ENCODE measurements around the gene ABCC6. TPM values are rescaled to one million over a fixed set of nuclear protein-coding genes. Genes with fewer than 3 reads are reported as not detected.

Gene ABCC6
- total and polyA plus RNA-seq, 2 of the 4 experiments (the other 2 are of a cell fraction), result 0.36 to 1.3 TPM

- H2BK120ac ChIP-seq (ENCODE audit: low read depth, low read length), result no peak overlapping the region
- H3K79me1 ChIP-seq (ENCODE audit: low read depth in 1 of 2, low read length in 2 of 2), result no peaks in the 10 kb centered on the region
- H3K4me2 ChIP-seq (ENCODE audit: low read depth, low read length), result no peak overlapping the region
- no peak overlapping the region for H4K5ac ChIP-seq (ENCODE audit: low read depth, low read length)
- H3K27me3 ChIP-seq (ENCODE audit: control insufficient read depth, insufficient read depth, low read length), result peaks cover 4% of the 10 kb centered on the region
- H3K9me3 ChIP-seq (ENCODE audit: control insufficient read depth, insufficient read depth, low read length), result no peaks in the 10 kb centered on the region
- intact Hi-C loops (cut with micrococcal nuclease) (loop anchor here (5.0 to 10.0 kb wide), 2 partner anchors 419 to 487 kb away; no protein-coding TSS in a partner anchor), in situ Hi-C loops (cut with MboI; ENCODE audit: low sequenced_read_pairs) (loop anchor here (10.0 kb wide), 1 partner anchor 427 kb away; no protein-coding TSS in a partner anchor), dilution Hi-C loops (cut with HindIII; ENCODE audit: low sequenced_read_pairs, unreplicated experiment) (no loop called here)
- peak overlapping the region; percentile 24 for H2AK9ac ChIP-seq (replicated peaks; ENCODE audit: low read depth, low read length, poor library complexity)
- no peak overlapping the region for H2BK5ac ChIP-seq (ENCODE audit: low read depth, low read length, poor library complexity, severe bottlenecking)
- TF ChIP-seq SMC3 (IDR thresholded peaks at IDR 0.05; ENCODE audit: low read depth, low read length), result no peak
- no peak for TF ChIP-seq NFE2L2 (IDR thresholded peaks at IDR 0.05; ENCODE audit: low read depth, low read length)
- no peak for TF ChIP-seq CEBPB (IDR thresholded peaks at IDR 0.05; ENCODE audit: low read depth, low read length)
- TF ChIP-seq FOS (IDR thresholded peaks at IDR 0.05; ENCODE audit: low read depth, low read length), result no peak
- no peak for TF ChIP-seq MXI1 (IDR thresholded peaks at IDR 0.05; ENCODE audit: borderline replicate concordance, low read depth, low read length)
- no peak for TF ChIP-seq MAFK (IDR thresholded peaks at IDR 0.05; ENCODE audit: low read depth, low read length)
- TF ChIP-seq MAZ (IDR thresholded peaks at IDR 0.05; ENCODE audit: borderline replicate concordance, low read depth, low read length), result no peak
- TF ChIP-seq RFX5 (IDR thresholded peaks at IDR 0.05; ENCODE audit: low read depth, low read length), result no peak
- no peak for TF ChIP-seq POLR2A (IDR thresholded peaks at IDR 0.05; ENCODE audit: low read depth, low read length)
- TF ChIP-seq RCOR1 (IDR thresholded peaks at IDR 0.05; ENCODE audit: insufficient replicate concordance, low read length), result no peak
- no peak for TF ChIP-seq CHD1 (IDR thresholded peaks at IDR 0.05; ENCODE audit: low read depth, low read length)
- TF ChIP-seq ELK1 (IDR thresholded peaks at IDR 0.05; ENCODE audit: borderline replicate concordance, low read depth, low read length), result no peak
- no peak for TF ChIP-seq BHLHE40 (IDR thresholded peaks at IDR 0.05; ENCODE audit: low read depth, low read length)
- TF ChIP-seq USF2 (IDR thresholded peaks at IDR 0.05; ENCODE audit: low read depth, low read length), result no peak
- H3K4me1 ChIP-seq (ENCODE audit: control insufficient read depth, insufficient read depth, low read length), result no peaks in the 10 kb centered on the region
- no TSS peak for BruUV-seq (replicated peaks)
- no peak overlapping the region for H3K23ac ChIP-seq (ENCODE audit: low read depth, low read length)
- H3K36me3 ChIP-seq (ENCODE audit: control insufficient read depth, insufficient read depth, low read length), result no peaks in the 10 kb centered on the region; the same call in none of the 2 replicates
- no peak overlapping the region for H3K9ac ChIP-seq (ENCODE audit: low read depth, low read length)
- WGBS, 2 experiments (ENCODE audit: extremely low coverage in 2 of 2, insufficient read length in 1 of 2), result 50 to 83% methylated on average over 2 to 7 of the region's 8 CpGs
- peak overlapping the region; percentile 51 for H2AFZ ChIP-seq (replicated peaks; ENCODE audit: low read length, poor library complexity)
- ChIA-PET CTCF (interaction anchor here (0.7 kb wide), 1 partner anchor 495 kb away, joined by 4 read pairs; no protein-coding TSS in a partner anchor), POLR2A (ENCODE audit: unreplicated experiment) (no interaction called here)
- no peaks in the 10 kb centered on the region for H3K9me1 ChIP-seq (ENCODE audit: insufficient read depth, low read length)
- H3K56ac ChIP-seq (ENCODE audit: extremely low read depth, insufficient read depth, low read length), result no peak overlapping the region
- ATAC-seq (ENCODE audit: low read depth), result no peak
- no peak overlapping the region for H2AK5ac ChIP-seq (ENCODE audit: low read depth, low read length)
- no peak overlapping the region for H2BK20ac ChIP-seq (ENCODE audit: low read depth, low read length)
- no peak for DNase-seq
- H4K20me1 ChIP-seq (ENCODE audit: insufficient read depth, low read length), result no peaks in the 10 kb centered on the region
- H4K91ac ChIP-seq (ENCODE audit: insufficient read depth, low read depth, low read length), result no peak overlapping the region
- H2BK15ac ChIP-seq (ENCODE audit: low read depth, low read length), result no peak overlapping the region
- no peak overlapping the region for H3K27ac ChIP-seq (ENCODE audit: insufficient read depth, low read length)
- no peak overlapping the region for H3K4me3 ChIP-seq (ENCODE audit: insufficient read depth, low read depth, low read length)
- H4K8ac ChIP-seq (ENCODE audit: low read depth in 2 of 2, low read length in 2 of 2), result no peak overlapping the region
- no peak overlapping the region for H3K18ac ChIP-seq (ENCODE audit: low read depth, low read length)
- no peak overlapping the region for H3K14ac ChIP-seq (replicated peaks; ENCODE audit: low read depth, low read length)
- no peak overlapping the region for H3K4ac ChIP-seq (ENCODE audit: low read depth, low read length)
Measured at GRCh38 chr16:16191493-16192167, 31.7 kb downstream of the ABCC6 start.

All from IMR-90 (cell line).